ENCODE measurements around the gene SDK1.

SDK1 gene

GRCh38 chr7:4109481-4110110 is 808.5 kb downstream of the SDK1 start:
- POLR2A ChIA-PET, result no interaction called here
- CTCF ChIA-PET, result no interaction called here
- DNase-seq (ENCODE audit: extremely low spot score), result no peak
- TF ChIP-seq CTBP1 (IDR thresholded peaks at IDR 0.05; ENCODE audit: borderline replicate concordance), result no peak
- no peak for TF ChIP-seq FOXM1 (IDR thresholded peaks at IDR 0.05; ENCODE audit: borderline replicate concordance)
- no peak for TF ChIP-seq ELF4 (IDR thresholded peaks at IDR 0.05)
- no peak for TF ChIP-seq HDGF (IDR thresholded peaks at IDR 0.05; ENCODE audit: borderline replicate concordance)
- TF ChIP-seq BHLHE40 (IDR thresholded peaks at IDR 0.05; ENCODE audit: borderline replicate concordance), result no peak
- TF ChIP-seq FOXA1 (IDR thresholded peaks at IDR 0.05), result no peak
- TF ChIP-seq SUZ12 (IDR thresholded peaks at IDR 0.05), result no peak

GRCh38 chr7:4110438-4110837 is 809.4 kb downstream of the SDK1 start:
- ChIA-PET POLR2A (no interaction called here), CTCF (no interaction called here)
- no peak for DNase-seq (ENCODE audit: extremely low spot score)
- TF ChIP-seq CTBP1 (IDR thresholded peaks at IDR 0.05; ENCODE audit: borderline replicate concordance), result no peak
- no peak for TF ChIP-seq ELF4 (IDR thresholded peaks at IDR 0.05)
- TF ChIP-seq SUZ12 (IDR thresholded peaks at IDR 0.05), result no peak

GRCh38 chr7:4111166-4111565 is 810.1 kb downstream of the SDK1 start:
- CTCF ChIA-PET, result no interaction called here
- TF ChIP-seq SUZ12 (IDR thresholded peaks at IDR 0.05) (no peak), FOXA1 (IDR thresholded peaks at IDR 0.05) (no peak), SP1 (IDR thresholded peaks at IDR 0.05) (no peak), NFRKB (IDR thresholded peaks at IDR 0.05) (no peak), L3MBTL2 (conservative IDR thresholded peaks at IDR 0.05) (no peak), BHLHE40 (IDR thresholded peaks at IDR 0.05; ENCODE audit: borderline replicate concordance) (no peak), LEF1 (IDR thresholded peaks at IDR 0.05; ENCODE audit: borderline replicate concordance) (no peak), CTBP1 (IDR thresholded peaks at IDR 0.05; ENCODE audit: borderline replicate concordance) (no peak), ARNT (IDR thresholded peaks at IDR 0.05) (no peak), FOXK2 (IDR thresholded peaks at IDR 0.05) (no peak), ZNF384 (IDR thresholded peaks at IDR 0.05) (no peak), HDGF (IDR thresholded peaks at IDR 0.05; ENCODE audit: borderline replicate concordance) (no peak), ELF4 (IDR thresholded peaks at IDR 0.05) (no peak)
- TF ChIP-seq, protein P1, sequence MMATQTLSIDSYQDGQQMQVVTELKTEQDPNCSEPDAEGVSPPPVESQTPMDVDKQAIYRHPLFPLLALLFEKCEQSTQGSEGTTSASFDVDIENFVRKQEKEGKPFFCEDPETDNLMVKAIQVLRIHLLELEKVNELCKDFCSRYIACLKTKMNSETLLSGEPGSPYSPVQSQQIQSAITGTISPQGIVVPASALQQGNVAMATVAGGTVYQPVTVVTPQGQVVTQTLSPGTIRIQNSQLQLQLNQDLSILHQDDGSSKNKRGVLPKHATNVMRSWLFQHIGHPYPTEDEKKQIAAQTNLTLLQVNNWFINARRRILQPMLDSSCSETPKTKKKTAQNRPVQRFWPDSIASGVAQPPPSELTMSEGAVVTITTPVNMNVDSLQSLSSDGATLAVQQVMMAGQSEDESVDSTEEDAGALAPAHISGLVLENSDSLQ (IDR thresholded peaks at IDR 0.05), result no peak
- POLR2A ChIA-PET, result no interaction called here
- DNase-seq (ENCODE audit: extremely low spot score), result no peak

GRCh38 chr7:4113271-4113670 is 812.2 kb downstream of the SDK1 start:
- no peak for DNase-seq (ENCODE audit: extremely low spot score)
- ChIA-PET POLR2A (no interaction called here), CTCF (interaction anchor here (1.3 kb wide), 1 partner anchor 10 kb away, joined by 7 read pairs; no protein-coding TSS in a partner anchor)
- TF ChIP-seq FOXK2 (IDR thresholded peaks at IDR 0.05) (no peak), SUZ12 (IDR thresholded peaks at IDR 0.05) (no peak), NFRKB (IDR thresholded peaks at IDR 0.05) (no peak), ZNF384 (IDR thresholded peaks at IDR 0.05) (no peak), TARDBP (IDR thresholded peaks at IDR 0.05) (no peak), FOXA1 (IDR thresholded peaks at IDR 0.05) (no peak), ELF4 (IDR thresholded peaks at IDR 0.05) (no peak)

- no peak for DNase-seq (ENCODE audit: extremely low spot score)
- POLR2A ChIA-PET, result no interaction called here
- TF ChIP-seq BHLHE40 (IDR thresholded peaks at IDR 0.05; ENCODE audit: borderline replicate concordance), result no peak
- TF ChIP-seq L3MBTL2 (conservative IDR thresholded peaks at IDR 0.05), result no peak
- no peak for TF ChIP-seq LEF1 (IDR thresholded peaks at IDR 0.05; ENCODE audit: borderline replicate concordance)
- TF ChIP-seq TARDBP (IDR thresholded peaks at IDR 0.05), result no peak
- TF ChIP-seq SUZ12 (IDR thresholded peaks at IDR 0.05), result no peak
- no peak for TF ChIP-seq ELF4 (IDR thresholded peaks at IDR 0.05)
- no peak for TF ChIP-seq ARNT (IDR thresholded peaks at IDR 0.05)
- TF ChIP-seq, protein P1 (IDR thresholded peaks at IDR 0.05), result no peak
- TF ChIP-seq HDGF (IDR thresholded peaks at IDR 0.05; ENCODE audit: borderline replicate concordance), result no peak
- CTCF ChIA-PET, result no interaction called here
Observed at GRCh38 chr7:4113976-4114375, 812.9 kb downstream of the SDK1 start.

- CTCF ChIA-PET, result no interaction called here
- POLR2A ChIA-PET, result no interaction called here
- no peak for TF ChIP-seq CTBP1 (IDR thresholded peaks at IDR 0.05; ENCODE audit: borderline replicate concordance)
- TF ChIP-seq FOXM1 (IDR thresholded peaks at IDR 0.05; ENCODE audit: borderline replicate concordance), result no peak
- TF ChIP-seq LEF1 (IDR thresholded peaks at IDR 0.05; ENCODE audit: borderline replicate concordance), result no peak
- no peak for TF ChIP-seq FOXA1 (IDR thresholded peaks at IDR 0.05)
- TF ChIP-seq NFRKB (IDR thresholded peaks at IDR 0.05), result no peak
- no peak for TF ChIP-seq L3MBTL2 (conservative IDR thresholded peaks at IDR 0.05)
- TF ChIP-seq ZNF384 (IDR thresholded peaks at IDR 0.05), result no peak
- TF ChIP-seq ELF4 (IDR thresholded peaks at IDR 0.05), result no peak
- TF ChIP-seq, protein P1 (IDR thresholded peaks at IDR 0.05), result no peak
- TF ChIP-seq HDGF (IDR thresholded peaks at IDR 0.05; ENCODE audit: borderline replicate concordance), result no peak
- TF ChIP-seq FOXK2 (IDR thresholded peaks at IDR 0.05), result no peak
- TF ChIP-seq BHLHE40 (IDR thresholded peaks at IDR 0.05; ENCODE audit: borderline replicate concordance), result no peak
- TF ChIP-seq SP1 (IDR thresholded peaks at IDR 0.05), result no peak
- no peak for DNase-seq (ENCODE audit: extremely low spot score)
Observed at GRCh38 chr7:4115442-4115841, 814.4 kb downstream of the SDK1 start.
